Activated CD4-positive, alpha-beta memory T cell treated with anti-CD3 and anti-CD28 coated beads, Interleukin-2, amount 10 ng/mL, durations not matched to agents 7 days and 5 days (primary cell): ENCODE data around the gene BCKDK. TPM values are rescaled to one million over a fixed set of nuclear protein-coding genes. Genes with fewer than 3 reads are reported as not detected.
A peak's percentile ranks its signal among the peaks of the same experiment; 100 is the strongest.

Experiments
- CTCF ChIA-PET: fragments of 350-600 bp; sonication (Branson Sonifier 250); formaldehyde crosslinking; loops from one replicate; lab custom pipeline; 2021; ENCODE audit warnings: antibody characterized with exemption, inconsistent platforms; lab: Charles Lee
- POLR2A ChIA-PET: fragments of 350-600 bp; sonication (Branson Sonifier 250); formaldehyde crosslinking; loops from one replicate; lab custom pipeline; 2021; ENCODE audit warnings: antibody characterized with exemption; lab: Charles Lee
- DNase-seq: peaks from one replicate; pipeline ENCODE4 v3.0.0-alpha.2; 2020
- H3K27ac Mint-ChIP-seq: one replicate; pipeline ENCODE4 v1.8.0; 2021; ENCODE audit warnings: mild to moderate bottlenecking, mixed read lengths
- H3K27me3 Mint-ChIP-seq: one replicate; pipeline ENCODE4 v1.8.0; 2021; ENCODE audit warnings: mixed read lengths
- H3K36me3 Mint-ChIP-seq: one replicate; pipeline ENCODE4 v1.8.0; 2021; ENCODE audit warnings: low read depth, mixed read lengths
- H3K4me1 Mint-ChIP-seq: one replicate; pipeline ENCODE4 v1.8.0; 2021; ENCODE audit warnings: mixed read lengths
- H3K4me3 Mint-ChIP-seq: one replicate; pipeline ENCODE4 v1.8.0; 2021; ENCODE audit warnings: mild to moderate bottlenecking, mixed read lengths
- H3K9me3 Mint-ChIP-seq: one replicate; pipeline ENCODE4 v1.8.0; 2021; ENCODE audit warnings: mixed read lengths
- total RNA-seq, 2 experiments: library from RNA; stranded (reverse); gene quantifications; one replicate each; pipeline ENCODE4 v1.2.3, GENCODE V29; 2021

Gene BCKDK
- total RNA-seq, 2 experiments from 2014 or later, result 32.9 to 34.4 TPM

DNA sequence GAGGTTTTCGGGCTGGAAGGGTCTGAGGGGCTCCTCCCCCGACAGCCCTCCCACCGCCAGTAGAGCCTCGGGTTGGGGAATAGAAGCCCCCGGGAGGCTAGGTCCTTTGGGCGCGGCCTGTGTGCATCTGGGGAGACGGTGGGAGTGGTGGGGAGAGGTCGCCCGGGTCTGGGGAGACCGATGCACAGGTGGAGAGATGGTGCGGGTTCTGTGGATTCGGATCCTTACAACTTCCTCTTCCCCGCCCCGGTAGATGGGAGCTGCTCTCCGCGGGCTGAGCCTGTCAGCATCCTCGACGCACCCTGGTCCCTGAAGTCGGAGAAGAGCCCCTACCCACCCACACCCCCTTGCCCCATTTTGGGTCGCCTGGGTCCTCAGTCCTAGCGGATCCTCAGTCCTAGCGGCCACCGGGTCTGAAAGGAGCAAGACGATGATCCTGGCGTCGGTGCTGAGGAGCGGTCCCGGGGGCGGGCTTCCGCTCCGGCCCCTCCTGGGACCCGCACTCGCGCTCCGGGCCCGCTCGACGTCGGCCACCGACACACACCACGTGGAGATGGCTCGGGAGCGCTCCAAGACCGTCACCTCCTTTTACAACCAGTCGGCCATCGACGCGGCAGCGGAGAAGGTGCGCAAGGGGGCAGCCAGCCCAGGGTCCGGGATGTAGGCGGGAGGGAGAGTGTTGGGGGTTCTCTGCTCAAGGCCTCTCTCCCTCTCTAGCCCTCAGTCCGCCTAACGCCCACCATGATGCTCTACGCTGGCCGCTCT, 790 bp downstream of the BCKDK start:
- H3K4me3 Mint-ChIP-seq, result peak overlapping the region; percentile 71
- H3K27me3 Mint-ChIP-seq, result no peaks in the 10 kb centered on the region
- H3K36me3 Mint-ChIP-seq, result peaks cover 23% of the 10 kb centered on the region
- POLR2A ChIA-PET, result interaction anchor here (1.4 to 2.0 kb wide), 2 partner anchors 8 to 35 kb away, joined by 4 to 7 read pairs; partner anchors contain the start of genes KAT8, ZNF646 and ZNF668
- peaks cover 35% of the 10 kb centered on the region for H3K4me1 Mint-ChIP-seq
- no peaks in the 10 kb centered on the region for H3K9me3 Mint-ChIP-seq
- peak overlapping the region; percentile 51 for H3K27ac Mint-ChIP-seq
- DNase-seq, result no peak
- CTCF ChIA-PET, result no interaction called here

DNA sequence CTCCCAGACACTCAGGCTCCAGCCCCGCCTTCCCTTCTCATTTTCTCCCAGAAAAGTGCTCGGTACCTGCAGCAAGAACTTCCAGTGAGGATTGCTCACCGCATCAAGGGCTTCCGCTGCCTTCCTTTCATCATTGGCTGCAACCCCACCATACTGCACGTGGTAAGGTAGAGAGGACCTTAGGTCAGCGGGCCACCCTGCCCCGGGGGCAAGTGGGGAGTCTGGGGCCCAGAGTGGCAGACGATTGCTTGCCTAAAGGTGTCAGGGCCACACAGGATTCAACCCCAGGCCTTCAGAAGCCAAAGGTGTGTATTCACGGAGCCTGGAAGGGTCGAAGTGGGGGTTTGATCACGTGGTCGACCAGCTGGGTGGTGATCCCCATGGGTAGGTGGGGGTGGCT, 1.4 kb downstream of the BCKDK start:
- no peaks in the 10 kb centered on the region for H3K27me3 Mint-ChIP-seq
- peak overlapping the region; percentile 51 for H3K27ac Mint-ChIP-seq
- peak overlapping the region; percentile 71 for H3K4me3 Mint-ChIP-seq
- ChIA-PET POLR2A (interaction anchor here (1.4 kb wide), 1 partner anchor 36 kb away, joined by 4 read pairs; the partner anchor contains the start of genes ZNF646 and ZNF668), CTCF (no interaction called here)
- H3K4me1 Mint-ChIP-seq, result peaks cover 38% of the 10 kb centered on the region
- no peaks in the 10 kb centered on the region for H3K9me3 Mint-ChIP-seq
- peaks cover 23% of the 10 kb centered on the region for H3K36me3 Mint-ChIP-seq
- no peak for DNase-seq

GRCh38 chr16:31110106-31111034, 2.2 kb downstream of the BCKDK start:
- DNase-seq, result no peak
- H3K27ac Mint-ChIP-seq, result no peak overlapping the region
- CTCF ChIA-PET, result no interaction called here
- H3K4me1 Mint-ChIP-seq, result peaks cover 40% of the 10 kb centered on the region
- H3K36me3 Mint-ChIP-seq, result peaks cover 23% of the 10 kb centered on the region
- H3K27me3 Mint-ChIP-seq, result no peaks in the 10 kb centered on the region
- no peaks in the 10 kb centered on the region for H3K9me3 Mint-ChIP-seq
- peak overlapping the region; percentile 71 for H3K4me3 Mint-ChIP-seq
- POLR2A ChIA-PET, result interaction anchor here (1.4 kb wide), 2 partner anchors 36 to 37 kb away, joined by 3 to 4 read pairs; partner anchors contain the start of genes ZNF646 and ZNF668

DNA sequence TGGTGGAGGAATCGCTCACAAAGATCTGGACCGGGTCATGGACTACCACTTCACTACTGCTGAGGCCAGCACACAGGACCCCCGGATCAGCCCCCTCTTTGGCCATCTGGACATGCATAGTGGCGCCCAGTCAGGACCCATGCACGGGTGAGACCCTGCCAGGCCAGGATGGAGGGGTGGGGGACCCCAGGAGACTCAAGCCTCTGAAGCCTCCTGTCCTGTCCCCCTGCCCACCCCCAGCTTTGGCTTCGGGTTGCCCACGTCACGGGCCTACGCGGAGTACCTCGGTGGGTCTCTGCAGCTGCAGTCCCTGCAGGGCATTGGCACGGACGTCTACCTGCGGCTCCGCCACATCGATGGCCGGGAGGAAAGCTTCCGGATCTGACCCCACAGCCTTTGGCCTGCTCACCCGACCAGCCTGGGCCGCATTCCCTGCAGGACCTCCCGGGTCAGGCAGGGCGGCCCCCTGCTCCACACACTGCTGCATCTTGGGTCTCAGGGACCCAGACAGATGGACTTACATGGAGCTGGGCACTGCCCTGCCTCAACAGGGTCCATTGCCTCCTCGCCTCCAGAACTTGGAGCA, 3.8 kb downstream of the BCKDK start:
- DNase-seq, result no peak
- H3K36me3 Mint-ChIP-seq, result peaks cover 23% of the 10 kb centered on the region
- H3K9me3 Mint-ChIP-seq, result no peaks in the 10 kb centered on the region
- peaks cover 41% of the 10 kb centered on the region for H3K4me1 Mint-ChIP-seq
- ChIA-PET POLR2A (interaction anchor here (1.4 kb wide), 1 partner anchor 38 kb away, joined by 3 read pairs; the partner anchor contains the start of genes ZNF646 and ZNF668), CTCF (no interaction called here)
- H3K27ac Mint-ChIP-seq, result no peak overlapping the region
- H3K4me3 Mint-ChIP-seq, result no peak overlapping the region
- no peaks in the 10 kb centered on the region for H3K27me3 Mint-ChIP-seq

GRCh38 chr16:31112711-31113110, 4.5 kb downstream of the BCKDK start:
- Mint-ChIP-seq H3K36me3 (peaks cover 23% of the 10 kb centered on the region), H3K4me1 (peaks cover 39% of the 10 kb centered on the region), H3K27ac (no peak overlapping the region), H3K27me3 (no peaks in the 10 kb centered on the region), H3K4me3 (no peak overlapping the region), H3K9me3 (no peaks in the 10 kb centered on the region)
- CTCF ChIA-PET, result no interaction called here
- DNase-seq, result no peak
- POLR2A ChIA-PET, result no interaction called here

DNA sequence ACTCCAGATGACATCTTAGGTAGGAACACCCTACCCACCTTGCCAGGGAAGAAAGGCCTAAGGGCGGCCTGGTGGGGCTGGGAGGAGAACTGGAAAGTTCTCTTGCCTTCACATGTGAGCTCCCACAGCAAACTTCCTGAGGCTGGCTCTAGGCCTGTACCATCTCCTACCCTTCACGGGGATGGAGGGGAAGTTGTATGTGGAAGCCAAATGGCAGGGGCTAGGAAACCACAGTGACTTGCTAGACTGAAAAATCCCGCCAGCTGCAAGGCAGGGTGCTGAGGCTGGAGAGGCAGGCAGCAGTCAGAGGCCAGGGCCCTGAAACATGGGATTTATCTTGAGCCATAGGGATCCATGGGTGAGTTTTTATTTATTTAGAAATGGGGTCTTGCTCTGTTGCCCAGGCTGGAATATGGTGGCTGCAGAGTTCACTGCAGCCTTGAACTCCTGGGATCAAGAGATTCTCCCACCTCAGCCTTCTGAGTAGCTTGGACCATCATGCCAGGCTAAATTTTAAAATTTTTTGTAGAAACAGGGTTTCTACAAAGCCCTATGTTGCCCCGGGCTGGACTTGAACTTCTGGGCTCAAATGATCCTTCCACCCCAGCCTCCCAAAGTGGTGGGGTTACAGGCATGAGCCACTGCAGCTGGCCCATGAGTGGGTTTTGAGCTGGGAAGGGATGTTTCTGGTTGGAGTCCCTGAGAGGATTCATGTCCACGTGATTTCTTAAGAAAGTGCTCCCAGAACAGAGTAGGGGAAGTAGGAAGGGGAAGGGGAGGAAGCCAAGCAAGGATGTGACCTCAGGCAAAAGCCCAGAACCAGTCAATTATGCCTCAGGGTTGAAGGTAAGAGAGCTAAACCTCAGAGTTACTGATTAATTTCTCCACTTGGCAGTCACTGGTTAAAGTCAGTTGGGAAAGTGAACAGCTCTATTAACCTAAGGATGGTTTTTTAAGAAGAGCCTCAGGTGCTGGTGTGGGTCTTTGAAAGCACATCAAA, 5.2 kb downstream of the BCKDK start:
- H3K27ac Mint-ChIP-seq, result peak overlapping the region; percentile 55
- ChIA-PET CTCF (no interaction called here), POLR2A (no interaction called here)
- peaks cover 41% of the 10 kb centered on the region for H3K4me1 Mint-ChIP-seq
- H3K27me3 Mint-ChIP-seq, result no peaks in the 10 kb centered on the region
- H3K9me3 Mint-ChIP-seq, result no peaks in the 10 kb centered on the region
- no peak overlapping the region for H3K4me3 Mint-ChIP-seq
- DNase-seq, result no peak
- peaks cover 23% of the 10 kb centered on the region for H3K36me3 Mint-ChIP-seq

- Mint-ChIP-seq H3K27me3 (no peaks in the 10 kb centered on the region), H3K36me3 (peaks cover 26% of the 10 kb centered on the region), H3K9me3 (no peaks in the 10 kb centered on the region), H3K4me1 (peaks cover 42% of the 10 kb centered on the region), H3K27ac (no peak overlapping the region), H3K4me3 (no peak overlapping the region)
- POLR2A ChIA-PET, result interaction anchor here (1.2 kb wide), 1 partner anchor 66 kb away, joined by 3 read pairs; the partner anchor contains the start of gene FUS
- DNase-seq, result no peak
- CTCF ChIA-PET, result no interaction called here
These were observed 6.3 kb downstream of the BCKDK start for GRCh38 chr16:31114468-31114867.

DNA sequence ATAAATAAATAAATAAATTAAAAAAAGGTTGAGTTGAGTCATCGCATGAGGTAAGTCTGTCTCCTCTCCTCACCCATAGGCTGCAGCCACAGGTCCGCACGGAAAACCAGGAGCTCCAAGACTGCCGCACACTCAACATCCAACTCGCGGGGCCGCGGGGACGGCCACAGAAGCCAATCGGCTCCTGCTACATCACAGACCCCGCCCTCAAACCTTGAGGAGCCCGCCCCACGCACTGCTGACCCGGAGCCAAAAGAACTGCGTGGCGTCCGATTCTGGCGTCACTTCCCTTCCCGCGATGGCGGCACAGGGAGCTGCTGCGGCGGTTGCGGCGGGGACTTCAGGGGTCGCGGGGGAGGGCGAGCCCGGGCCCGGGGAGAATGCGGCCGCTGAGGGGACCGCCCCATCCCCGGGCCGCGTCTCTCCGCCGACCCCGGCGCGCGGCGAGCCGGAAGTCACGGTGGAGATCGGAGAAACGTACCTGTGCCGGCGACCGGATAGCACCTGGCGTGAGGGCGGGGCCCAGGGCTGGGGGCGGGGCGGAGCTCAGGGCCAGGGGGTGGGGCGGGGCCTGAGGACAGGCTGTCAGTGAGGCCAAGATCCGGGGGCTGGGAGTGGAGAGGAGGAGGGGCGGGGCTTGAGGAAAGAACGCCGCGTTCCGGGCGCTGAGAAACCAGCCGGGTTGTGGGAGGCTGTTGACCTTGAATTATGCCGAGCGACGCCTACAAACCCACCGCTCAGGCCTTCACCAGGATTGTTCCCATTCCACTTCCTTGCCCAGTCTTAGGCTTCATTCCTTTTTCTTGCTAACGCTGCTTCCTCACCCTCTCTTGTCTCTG, 9.4 kb downstream of the BCKDK start, which contains the start of gene KAT8:
Gene KAT8 (plus strand): TSS at position 281 of the 839 bp plus-strand sequence. CDS start 18 bp downstream, at position 299.
- POLR2A ChIA-PET, result interaction anchor here (0.6 to 2.5 kb wide), 23 partner anchors 9 to 582 kb away, joined by 3 to 43 read pairs (median 4); partner anchors contain the start of genes BCKDK, FUS, HSD3B7 and STX4
- no peaks in the 10 kb centered on the region for H3K9me3 Mint-ChIP-seq
- peak within 1 kb of the TSS; percentile 78 for H3K27ac Mint-ChIP-seq
- H3K27me3 Mint-ChIP-seq, result no peaks in the 10 kb centered on the region
- peak within 1 kb of the TSS; percentile 73 for H3K4me3 Mint-ChIP-seq
- peak; percentile 98 for DNase-seq
- CTCF ChIA-PET, result interaction anchor here (0.8 to 7.2 kb wide), 13 partner anchors 12 to 338 kb away, joined by 3 to 71 read pairs (median 4); partner anchors contain the start of genes HSD3B7, SETD1A, ZNF646 and ZNF668
- peaks cover 22% of the 10 kb centered on the region for H3K36me3 Mint-ChIP-seq
- H3K4me1 Mint-ChIP-seq, result peaks cover 32% of the 10 kb centered on the region

- Mint-ChIP-seq H3K36me3 (peaks cover 22% of the 10 kb centered on the region), H3K27me3 (no peaks in the 10 kb centered on the region), H3K4me1 (peaks cover 29% of the 10 kb centered on the region), H3K27ac (peak overlapping the region; percentile 78), H3K9me3 (no peaks in the 10 kb centered on the region), H3K4me3 (peak overlapping the region; percentile 73)
- POLR2A ChIA-PET, result interaction anchor here (0.8 to 2.5 kb wide), 17 partner anchors 10 to 583 kb away, joined by 3 to 43 read pairs (median 4); partner anchors contain the start of genes BCKDK, FUS, HSD3B7 and ZNF646
- CTCF ChIA-PET, result interaction anchor here (0.8 to 7.2 kb wide), 9 partner anchors 11 to 325 kb away, joined by 3 to 71 read pairs (median 5); partner anchors contain the start of genes HSD3B7, ZNF646 and ZNF668
- DNase-seq, result no peak
These were observed 10.3 kb downstream of the BCKDK start for GRCh38 chr16:31118223-31119155.

GRCh38 chr16:31120129-31120528, 11.9 kb downstream of the BCKDK start:
- Mint-ChIP-seq H3K36me3 (peaks cover 27% of the 10 kb centered on the region), H3K4me1 (peaks cover 20% of the 10 kb centered on the region), H3K27ac (no peak overlapping the region), H3K9me3 (no peaks in the 10 kb centered on the region), H3K27me3 (no peaks in the 10 kb centered on the region), H3K4me3 (no peak overlapping the region)
- ChIA-PET POLR2A (interaction anchor here (1.6 kb wide), 1 partner anchor 60 kb away, joined by 8 read pairs; the partner anchor contains the start of gene FUS), CTCF (interaction anchor here (7.2 kb wide), 1 partner anchor 23 kb away, joined by 71 read pairs; no protein-coding TSS in a partner anchor)
- DNase-seq, result no peak
